Measurements from ENCODE around the gene PLEKHG3. TPM values are rescaled to one million over a fixed set of nuclear protein-coding genes. Genes with fewer than 3 reads are reported as not detected.

PLEKHG3 gene
- total and polyA plus RNA-seq, 10 of the 15 experiments (the other 5 are each of a cell fraction or from before 2014, with no cell fraction given) = 0.03 to 0.73 (median 0.07) TPM; not detected in 5

DNA sequence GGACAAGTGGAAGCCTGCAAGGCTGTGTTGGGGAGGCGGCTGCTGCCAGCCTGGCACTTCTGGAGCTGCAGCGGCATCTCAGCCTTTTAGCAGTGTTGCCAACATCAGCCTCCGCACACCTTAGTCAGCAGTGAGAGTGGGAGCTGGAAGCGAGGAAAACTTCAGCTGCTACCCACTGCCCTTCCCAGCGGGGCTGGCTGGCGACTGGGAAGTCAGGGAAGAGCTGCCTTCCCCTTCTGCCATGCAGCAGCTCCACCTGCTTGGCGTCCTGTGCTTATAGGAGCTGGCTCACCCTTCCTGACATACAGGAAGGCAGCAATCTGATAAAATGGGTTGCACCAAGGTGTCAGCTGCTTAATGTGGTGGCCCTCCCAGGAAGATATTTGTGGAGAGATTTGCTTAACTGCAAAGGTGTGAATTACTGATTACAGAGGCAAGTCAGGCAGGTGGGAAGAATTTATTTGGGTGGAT is 15.4 kb upstream of the PLEKHG3 start:
- Histone ChIP-seq H4K20me1 (ENCODE audit: control insufficient read depth, insufficient read depth) (no peaks in the 10 kb centered on the region), H3K79me2 (ENCODE audit: control insufficient read depth, insufficient read depth, low read length) (no peaks in the 10 kb centered on the region), H3K4me1 (ENCODE audit: control insufficient read depth, insufficient read depth, low read length) (no peaks in the 10 kb centered on the region), H3K36me3 (ENCODE audit: control insufficient read depth in 2 of 2, insufficient read depth in 2 of 2, low read length in 1 of 2) (no peaks in the 10 kb centered on the region), H3K27ac (ENCODE audit: control insufficient read depth, insufficient read depth) (no peak overlapping the region), H3K27me3 (replicated peaks in 1 of 2; ENCODE audit: control insufficient read depth in 2 of 2, insufficient read depth in 2 of 2, low read length in 1 of 2) (no peaks in the 10 kb centered on the region; a peak in 1 of 4 replicates), H3K4me3 (no peak overlapping the region), H3K4me2 (ENCODE audit: control insufficient read depth, insufficient read depth) (no peak overlapping the region), H3K9ac (ENCODE audit: control insufficient read depth, insufficient read depth, low read length) (no peak overlapping the region), H2AFZ (ENCODE audit: control insufficient read depth, low read depth, low read length) (no peak overlapping the region), H3K9me3 (replicated peaks; ENCODE audit: control insufficient read depth, insufficient read depth, low read length) (no peaks in the 10 kb centered on the region)
- no TSS peak for BruUV-seq (replicated peaks)
- 34% methylated on average over 7 of the region's 7 CpGs for WGBS (ENCODE audit: insufficient coverage, insufficient replicate concordance, low lambda C conversion rate, missing lambda C conversion rate)
- RAD21 ChIA-PET (ENCODE audit: unreplicated experiment) = interaction anchor here (1.4 kb wide), 1 partner anchor 10 kb away, joined by 4 read pairs; no protein-coding TSS in a partner anchor
- in situ Hi-C loops (cut with MboI) = no loop called here
- DNase-seq (ENCODE audit: low read depth, low spot score) = no peak
- POLR2A ChIA-PET = interaction anchor here (1.3 kb wide), 1 partner anchor 10 kb away, joined by 3 read pairs; no protein-coding TSS in a partner anchor
- CTCF ChIA-PET = interaction anchor here (0.7 to 2.0 kb wide), 3 partner anchors 10 to 38 kb away, joined by 3 to 9 read pairs (median 3); no protein-coding TSS in a partner anchor
- FAIRE-seq = no peak
- intact Hi-C loops (cut with micrococcal nuclease; ENCODE audit: unreplicated experiment) = no loop called here
- SMC1A ChIA-PET (ENCODE audit: uncharacterized antibody, unreplicated experiment) = interaction anchor here (1.2 to 2.0 kb wide), 4 partner anchors 8 to 28 kb away, joined by 3 to 5 read pairs (median 3); no protein-coding TSS in a partner anchor
- TF ChIP-seq GATAD2B (conservative IDR thresholded peaks at IDR 0.05; ENCODE audit: low read depth) (no peak), POLR2AphosphoS5 (IDR thresholded peaks at IDR 0.05; ENCODE audit: low read length) (no peak)
- no peak for ATAC-seq

DNA sequence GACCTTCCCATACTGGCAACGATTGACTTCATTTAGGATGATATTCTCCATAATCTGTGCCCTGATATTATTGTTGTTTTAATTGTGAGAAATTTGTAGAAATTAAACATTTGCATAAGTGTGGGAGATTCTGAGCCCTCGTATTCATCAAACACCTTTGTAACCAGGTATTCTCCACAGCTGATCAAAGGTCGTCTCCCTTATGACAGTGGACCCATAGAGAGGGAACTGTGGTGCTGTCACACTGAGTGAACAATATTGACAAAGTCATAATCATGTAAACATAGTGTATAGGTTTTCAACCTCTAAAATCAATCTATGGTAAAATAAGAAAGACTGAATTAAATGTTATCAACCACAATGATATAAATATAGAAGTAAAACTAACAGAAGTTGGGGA is 14.9 kb upstream of the PLEKHG3 start:
- FAIRE-seq = no peak
- POLR2A ChIA-PET = interaction anchor here (1.3 kb wide), 1 partner anchor 10 kb away, joined by 3 read pairs; no protein-coding TSS in a partner anchor
- Histone ChIP-seq H3K36me3 (ENCODE audit: control insufficient read depth in 2 of 2, insufficient read depth in 2 of 2, low read length in 1 of 2) (no peaks in the 10 kb centered on the region), H3K4me3 (no peak overlapping the region), H3K4me1 (ENCODE audit: control insufficient read depth, insufficient read depth, low read length) (no peaks in the 10 kb centered on the region), H3K9ac (ENCODE audit: control insufficient read depth, insufficient read depth, low read length) (no peak overlapping the region), H3K27me3 (replicated peaks in 1 of 2; ENCODE audit: control insufficient read depth in 2 of 2, insufficient read depth in 2 of 2, low read length in 1 of 2) (no peaks in the 10 kb centered on the region; a peak in 1 of 4 replicates), H3K27ac (ENCODE audit: control insufficient read depth, insufficient read depth) (no peak overlapping the region), H3K4me2 (ENCODE audit: control insufficient read depth, insufficient read depth) (no peak overlapping the region), H4K20me1 (ENCODE audit: control insufficient read depth, insufficient read depth) (no peaks in the 10 kb centered on the region), H2AFZ (ENCODE audit: control insufficient read depth, low read depth, low read length) (no peak overlapping the region), H3K9me3 (replicated peaks; ENCODE audit: control insufficient read depth, insufficient read depth, low read length) (no peaks in the 10 kb centered on the region), H3K79me2 (ENCODE audit: control insufficient read depth, insufficient read depth, low read length) (no peaks in the 10 kb centered on the region)
- in situ Hi-C loops (cut with MboI) (no loop called here), intact Hi-C loops (cut with micrococcal nuclease; ENCODE audit: unreplicated experiment) (no loop called here)
- CTCF ChIA-PET = interaction anchor here (0.6 to 2.0 kb wide), 3 partner anchors 9 to 19 kb away, joined by 3 to 9 read pairs (median 3); no protein-coding TSS in a partner anchor
- no TSS peak for BruUV-seq (replicated peaks)
- 1% methylated on average over 3 of the region's 3 CpGs for WGBS (ENCODE audit: insufficient coverage, insufficient replicate concordance, low lambda C conversion rate, missing lambda C conversion rate)
- ATAC-seq = no peak
- SMC1A ChIA-PET (ENCODE audit: uncharacterized antibody, unreplicated experiment) = interaction anchor here (1.0 to 2.0 kb wide), 5 partner anchors 10 to 27 kb away, joined by 3 to 5 read pairs (median 3); no protein-coding TSS in a partner anchor
- TF ChIP-seq YY1 (IDR thresholded peaks at IDR 0.05; ENCODE audit: low read depth, low read length) (no peak), SMAD1 (IDR thresholded peaks at IDR 0.05; ENCODE audit: low read depth, partially characterized antibody) (no peak), BRCA1 (IDR thresholded peaks at IDR 0.05; ENCODE audit: low read depth, low read length) (no peak), NFYA (IDR thresholded peaks at IDR 0.05; ENCODE audit: borderline replicate concordance, low read depth, low read length) (no peak), TAF1 (IDR thresholded peaks at IDR 0.05; ENCODE audit: borderline replicate concordance, low read depth, low read length) (no peak), BMI1 (IDR thresholded peaks at IDR 0.05; ENCODE audit: borderline replicate concordance) (no peak), SREBF2 (IDR thresholded peaks at IDR 0.05; ENCODE audit: low read length) (no peak), RUNX3 (IDR thresholded peaks at IDR 0.05; ENCODE audit: low read length) (no peak)
- TF ChIP-seq, protein P1, sequence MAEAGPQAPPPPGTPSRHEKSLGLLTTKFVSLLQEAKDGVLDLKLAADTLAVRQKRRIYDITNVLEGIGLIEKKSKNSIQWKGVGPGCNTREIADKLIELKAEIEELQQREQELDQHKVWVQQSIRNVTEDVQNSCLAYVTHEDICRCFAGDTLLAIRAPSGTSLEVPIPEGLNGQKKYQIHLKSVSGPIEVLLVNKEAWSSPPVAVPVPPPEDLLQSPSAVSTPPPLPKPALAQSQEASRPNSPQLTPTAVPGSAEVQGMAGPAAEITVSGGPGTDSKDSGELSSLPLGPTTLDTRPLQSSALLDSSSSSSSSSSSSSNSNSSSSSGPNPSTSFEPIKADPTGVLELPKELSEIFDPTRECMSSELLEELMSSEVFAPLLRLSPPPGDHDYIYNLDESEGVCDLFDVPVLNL (IDR thresholded peaks at IDR 0.05; ENCODE audit: low read depth, low read length) = no peak
- TF ChIP-seq, protein P2, sequence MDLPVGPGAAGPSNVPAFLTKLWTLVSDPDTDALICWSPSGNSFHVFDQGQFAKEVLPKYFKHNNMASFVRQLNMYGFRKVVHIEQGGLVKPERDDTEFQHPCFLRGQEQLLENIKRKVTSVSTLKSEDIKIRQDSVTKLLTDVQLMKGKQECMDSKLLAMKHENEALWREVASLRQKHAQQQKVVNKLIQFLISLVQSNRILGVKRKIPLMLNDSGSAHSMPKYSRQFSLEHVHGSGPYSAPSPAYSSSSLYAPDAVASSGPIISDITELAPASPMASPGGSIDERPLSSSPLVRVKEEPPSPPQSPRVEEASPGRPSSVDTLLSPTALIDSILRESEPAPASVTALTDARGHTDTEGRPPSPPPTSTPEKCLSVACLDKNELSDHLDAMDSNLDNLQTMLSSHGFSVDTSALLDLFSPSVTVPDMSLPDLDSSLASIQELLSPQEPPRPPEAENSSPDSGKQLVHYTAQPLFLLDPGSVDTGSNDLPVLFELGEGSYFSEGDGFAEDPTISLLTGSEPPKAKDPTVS (IDR thresholded peaks at IDR 0.05; ENCODE audit: low read depth, low read length) = no peak
- no peak for DNase-seq (ENCODE audit: low read depth, low spot score)
- RAD21 ChIA-PET (ENCODE audit: unreplicated experiment) = interaction anchor here (1.4 kb wide), 1 partner anchor 10 kb away, joined by 4 read pairs; no protein-coding TSS in a partner anchor
